NCI-H446 (cell line): ENCODE measurements around the gene UBQLN3.

Experiments
- DNase-seq, 2 experiments: peaks; one replicate each; lab custom pipeline; 2025; lab: John Stamatoyannopoulos, UW

UBQLN3 gene

GRCh38 chr11:5505363-5506048 is 4.3 kb downstream of the UBQLN3 start:
- DNase-seq, result no peak

- no peak for DNase-seq
Observed at GRCh38 chr11:5504403-5504921, 5.3 kb downstream of the UBQLN3 start.

DNA sequence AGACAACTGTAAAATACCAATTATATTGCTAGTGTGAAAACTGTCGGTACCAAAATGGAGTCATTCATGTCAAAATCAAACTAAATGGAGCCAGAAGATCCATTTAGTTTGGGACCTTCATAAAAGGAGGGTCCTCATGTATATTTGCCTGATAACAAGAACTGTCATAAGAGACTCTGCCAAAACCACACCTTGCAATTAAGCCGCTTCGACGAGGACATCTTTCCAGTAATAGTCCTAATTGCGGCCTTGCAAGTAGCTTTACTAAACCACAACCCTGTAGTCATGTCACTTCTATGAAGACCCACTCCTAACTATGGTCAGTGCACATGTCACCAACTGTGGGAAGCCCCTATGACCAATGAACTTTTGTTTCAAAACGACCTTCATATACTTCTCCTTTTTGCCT is 9.4 kb downstream of the UBQLN3 start:
- DNase-seq, result no peak

DNA sequence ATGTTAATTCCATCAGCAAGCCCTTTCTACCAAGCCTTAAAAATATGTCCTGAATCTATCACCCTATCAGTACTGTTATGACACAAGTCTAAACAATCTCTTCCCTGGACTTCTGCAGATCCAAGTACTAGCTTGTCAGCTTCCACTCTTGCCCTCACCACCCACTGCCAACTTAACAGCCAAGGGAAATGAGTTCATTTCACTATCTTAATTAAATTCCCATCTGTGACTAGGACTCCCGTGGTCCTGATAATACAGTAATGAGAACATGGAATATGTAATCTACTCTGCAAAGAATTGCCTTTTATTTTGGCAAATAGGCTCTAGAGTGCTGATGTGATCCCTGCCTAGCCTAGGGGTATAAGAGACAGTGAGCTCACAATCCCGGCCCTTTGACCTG is 10.1 kb downstream of the UBQLN3 start:
- no peak for DNase-seq

- DNase-seq, result no peak
Observed at GRCh38 chr11:5489576-5490357, 20.0 kb downstream of the UBQLN3 start.

- no peak for DNase-seq
Observed at GRCh38 chr11:5488798-5489399, 20.9 kb downstream of the UBQLN3 start.

GRCh38 chr11:5488385-5488784 is 21.4 kb downstream of the UBQLN3 start, which contains the start of gene OR52D1:
TSS of gene OR52D1 (plus strand) at chr11:5488685. CDS start at chr11:5488707, 22 bp downstream.
- no peak for DNase-seq

GRCh38 chr11:5486421-5486820 is 23.3 kb downstream of the UBQLN3 start:
- DNase-seq, result no peak

- no peak for DNase-seq
Observed at GRCh38 chr11:5486003-5486402, 23.8 kb downstream of the UBQLN3 start.

DNA sequence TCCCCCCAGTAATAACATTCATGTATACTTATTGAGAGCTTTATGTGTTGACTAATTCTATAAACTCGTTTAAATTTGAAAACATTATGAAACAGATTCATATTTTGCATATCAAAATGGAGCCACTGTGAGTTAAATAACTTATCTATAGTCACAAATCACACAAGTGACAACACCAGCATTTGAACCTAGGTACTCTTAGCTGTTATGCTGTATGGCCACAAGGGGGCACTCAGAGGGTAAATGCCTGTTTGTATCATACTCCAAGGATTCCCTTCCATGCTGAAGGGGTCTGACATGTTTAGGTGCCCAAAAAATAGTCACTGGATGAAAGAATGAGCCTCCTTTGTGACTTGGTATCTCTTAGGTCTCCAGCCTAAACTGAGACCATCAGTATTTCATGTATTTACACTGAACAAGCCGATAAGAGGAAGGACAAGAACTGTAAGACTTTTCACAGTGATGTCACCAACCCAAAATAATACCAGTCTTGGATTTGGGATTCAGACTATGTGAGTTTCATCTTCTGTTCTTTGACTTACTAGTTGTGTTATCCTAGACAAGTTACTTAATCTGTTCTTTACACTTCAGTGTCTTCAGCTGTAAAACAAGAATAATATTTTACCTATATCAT is 33.5 kb downstream of the UBQLN3 start:
- DNase-seq, result peak in 1 of 2 experiments; percentile 43

GRCh38 chr11:5473921-5474320 is 35.8 kb downstream of the UBQLN3 start:
- DNase-seq, result no peak

DNA sequence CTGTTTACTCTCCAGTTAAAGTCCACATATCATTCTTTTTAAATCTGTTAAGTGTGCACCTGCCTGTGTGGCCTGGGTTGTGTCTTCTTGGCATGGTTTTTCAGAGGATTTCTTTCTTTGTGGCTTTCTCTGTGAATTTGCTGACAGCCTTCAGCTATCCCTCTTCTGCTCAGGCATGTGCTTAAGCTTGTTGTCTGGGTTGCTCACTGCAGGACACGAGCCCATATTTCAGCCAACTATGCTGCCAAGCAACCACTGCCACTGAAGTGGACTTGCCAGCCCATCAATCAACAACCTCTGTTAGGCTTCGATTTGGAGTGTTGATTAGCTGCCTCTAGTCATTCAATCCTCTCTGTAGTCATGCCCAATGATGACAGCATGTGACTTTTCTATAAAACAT is 42.2 kb downstream of the UBQLN3 start:
- DNase-seq, result no peak

DNA sequence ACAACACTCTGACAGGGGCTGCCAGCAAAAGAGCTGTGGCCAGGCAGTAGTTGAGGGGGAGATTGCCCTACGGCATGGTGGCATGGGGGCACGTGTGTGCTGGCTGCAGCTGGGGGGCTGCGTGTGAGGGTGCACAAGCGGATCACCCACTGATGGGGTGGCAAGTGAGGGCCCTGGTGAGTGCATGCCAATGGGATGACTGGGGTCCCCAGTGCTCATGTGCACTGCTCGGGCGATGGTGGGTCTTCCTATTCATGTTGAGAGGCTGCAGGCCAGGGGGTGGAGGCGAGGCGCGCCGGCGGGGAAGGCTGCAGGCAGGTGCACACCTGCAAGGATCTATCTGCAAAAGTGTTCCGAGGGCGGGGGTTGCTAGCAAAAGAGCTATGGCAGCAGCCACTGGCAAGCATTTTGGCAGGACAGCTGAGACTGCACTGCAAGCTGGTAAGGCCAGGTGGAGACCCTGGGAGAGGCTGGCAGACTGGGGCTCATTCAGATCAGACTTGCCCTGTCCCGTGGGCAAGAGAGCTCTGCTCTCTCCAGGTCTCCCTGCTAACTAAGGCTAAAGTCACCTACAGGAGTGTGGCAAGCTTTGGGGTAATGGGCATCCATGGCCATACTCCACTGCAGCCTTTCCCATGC is 48.7 kb downstream of the UBQLN3 start:
- DNase-seq, result no peak
